B cell (primary cell): ENCODE results near the gene CYGB. TPM values are rescaled to one million over a fixed set of nuclear protein-coding genes. Genes with fewer than 3 reads are reported as not detected.

ENCODE experiments used
- ATAC-seq: fragments of 200-7000 bp; cut with Tn5 transposase; one replicate; pipeline ENCODE4 v1.10.0; 2021; ENCODE audit warnings: low read depth, mild to moderate bottlenecking, moderate number of reproducible peaks, moderate library complexity
- CTCF ChIA-PET: fragments of 350-600 bp; sonication (Branson Sonifier 250); formaldehyde crosslinking; loops from one replicate; lab custom pipeline; 2021; ENCODE audit warnings: antibody characterized with exemption, inconsistent platforms; lab: Charles Lee
- POLR2A ChIA-PET: fragments of 350-600 bp; sonication (Branson Sonifier 250); formaldehyde crosslinking; loops from one replicate; lab custom pipeline; 2021; ENCODE audit warnings: antibody characterized with exemption; lab: Charles Lee
- DNase-seq: peaks from one replicate; pipeline ENCODE4 v3.0.0; 2013
- H2AFZ ChIP-seq: 2 replicates; pipeline ENCODE4 v1.6.1; 2012; ENCODE audit warnings: mild to moderate bottlenecking, low read depth, low read length; ENCODE audit not compliant: insufficient read depth, poor library complexity, severe bottlenecking
- H3K27ac ChIP-seq, 2 donors: 1 replicate in 1 of 2; 2 replicates in 1 of 2; pipeline ENCODE4 v1.5.1; 2012 to 2013; ENCODE audit warnings: low read length in 2 of 2, mild to moderate bottlenecking in 2 of 2, moderate library complexity in 1 of 2
- H3K27me3 ChIP-seq, 4 experiments: fragments of 200-600 bp in 1 of 4; sonication (generic) in 1 of 4; replicated peaks in 1 of 4; 1 replicate in 2 of 4; 2 replicates in 2 of 4; pipeline versions ENCODE4 v1.6.1 to v1.7.0; 2013 to 2016; ENCODE audit warnings: low read length in 3 of 4, mild to moderate bottlenecking in 2 of 4, mixed read lengths in 1 of 4, moderate library complexity in 1 of 4; ENCODE audit not compliant: insufficient read depth in 4 of 4, control insufficient read depth in 3 of 4; ENCODE audit errors: control extremely low read depth in 1 of 4
- H3K36me3 ChIP-seq, 2 experiments: replicated peaks in 1 of 2; 1 replicate in 1 of 2; 2 replicates in 1 of 2; pipeline versions ENCODE4 v1.6.1 to v1.7.1; 2013; ENCODE audit warnings: low read length in 1 of 2; ENCODE audit not compliant: insufficient read depth in 2 of 2, control insufficient read depth in 1 of 2; ENCODE audit errors: control extremely low read depth in 1 of 2, extremely low read depth in 1 of 2
- H3K4me1 ChIP-seq, 2 donors: fragments of 200-600 bp in 1 of 2; sonication (generic) in 1 of 2; 1 replicate in 1 of 2; 2 replicates in 1 of 2; pipeline versions ENCODE4 v1.5.1 to v1.6.1; 2013 to 2017; ENCODE audit warnings: low read length in 2 of 2; ENCODE audit not compliant: control insufficient read depth in 2 of 2, insufficient read depth in 2 of 2
- H3K4me2 ChIP-seq: replicated peaks from 2 replicates; pipeline ENCODE3; 2012; ENCODE audit warnings: mild to moderate bottlenecking, low read depth, low read length; ENCODE audit not compliant: poor library complexity, severe bottlenecking
- H3K4me3 ChIP-seq, 5 experiments: fragments of 200-600 bp in 1 of 5; sonication (generic) in 1 of 5; 1 replicate in 3 of 5; 2 replicates in 2 of 5; pipeline versions ENCODE4 v1.5.1 to v1.7.0; 2011 to 2016; ENCODE audit warnings: low read length in 4 of 5, mild to moderate bottlenecking in 4 of 5, low read depth in 2 of 5, control low read depth in 1 of 5, moderate library complexity in 1 of 5; ENCODE audit not compliant: insufficient read depth in 1 of 5; ENCODE audit errors: control extremely low read depth in 1 of 5, extremely low read depth in 1 of 5
- H3K79me2 ChIP-seq: fragments of 200-600 bp; sonication (generic); one replicate; pipeline ENCODE4 v1.6.0; 2016; ENCODE audit warnings: low read length; ENCODE audit not compliant: control insufficient read depth, insufficient read depth
- H3K9ac ChIP-seq: fragments of 200-600 bp; sonication (generic); 2 replicates; pipeline ENCODE4 v1.6.1; 2017; ENCODE audit warnings: mild to moderate bottlenecking, low read length, moderate library complexity
- H3K9me3 ChIP-seq, 3 donors: one replicate each; pipeline versions ENCODE4 v1.6.1 to v1.7.1; 2013; ENCODE audit warnings: low read length in 2 of 3; ENCODE audit not compliant: control insufficient read depth in 2 of 3, insufficient read depth in 1 of 3; ENCODE audit errors: control extremely low read depth in 1 of 3
- H4K20me1 ChIP-seq: 2 replicates; pipeline ENCODE4 v1.6.0; 2012; ENCODE audit warnings: mild to moderate bottlenecking, low read length; ENCODE audit not compliant: insufficient read depth, control insufficient read depth, poor library complexity, severe bottlenecking
- H3K27ac Mint-ChIP-seq: one replicate; pipeline ENCODE4 v1.8.0; 2021; ENCODE audit warnings: mixed read lengths
- H3K27me3 Mint-ChIP-seq: one replicate; pipeline ENCODE4 v1.8.0; 2021; ENCODE audit warnings: mixed read lengths
- H3K4me1 Mint-ChIP-seq: one replicate; pipeline ENCODE4 v1.8.0; 2021; ENCODE audit warnings: mixed read lengths
- H3K4me3 Mint-ChIP-seq: one replicate; pipeline ENCODE4 v1.8.0; 2021; ENCODE audit warnings: mixed read lengths
- H3K9me3 Mint-ChIP-seq: one replicate; pipeline ENCODE4 v1.8.0; 2022; ENCODE audit warnings: mixed read lengths; ENCODE audit not compliant: insufficient read depth
- CTCF ChIP-seq: fragments of 200-600 bp; IDR thresholded peaks from one replicate; pipeline ENCODE4 v1.8.0; 2022; ENCODE audit warnings: antibody characterized with exemption, mild to moderate bottlenecking
- EZH2 ChIP-seq: IDR thresholded peaks from 2 replicates; pipeline ENCODE4 v1.6.1; 2012; ENCODE audit warnings: borderline replicate concordance, low read depth, mild to moderate bottlenecking, moderate library complexity, low read length; ENCODE audit not compliant: insufficient read depth, poor library complexity, severe bottlenecking
- WGBS: methylation state at CpG from one replicate; pipeline ENCODE4 v1.1.5; 2013; ENCODE audit warnings: missing lambda C conversion rate; ENCODE audit not compliant: insufficient coverage; 5-methylcytosine and 5-hydroxymethylcytosine counted together
- intact Hi-C: fragments of 100-400 bp; cut with micrococcal nuclease; formaldehyde crosslinking; loops from one replicate; pipeline ENCODE4 v1.10.0; 2022
- polyA plus RNA-seq: library from polyadenylated mRNA; depleted of rRNA; stranded (reverse); fragments of >200 nt; gene quantifications from 2 replicates; pipeline ENCODE4 v1.2.3, GENCODE V29; 2012
- total RNA-seq, 2 donors: library from RNA; stranded (reverse); fragments of 120-200 nt in 1 of 2; gene quantifications; 1 replicate in 1 of 2; 2 replicates in 1 of 2; pipeline versions ENCODE4 v1.2.3 to v1.2.4, GENCODE V29; 2013 to 2022

Gene CYGB
- total and polyA plus RNA-seq, 2 donors (not counting 1 experiment from before 2014, with no cell fraction given) = 0.42 to 2.7 TPM

GRCh38 chr17:76490112-76490710, 47.3 kb downstream of the CYGB start:
- ATAC-seq = no peak
- no peaks in the 10 kb centered on the region for H3K9me3 Mint-ChIP-seq
- Histone ChIP-seq H3K4me2 (peak overlapping the region; percentile 82), H3K4me3 (no peak overlapping the region), H3K36me3 (peaks cover 0 to 16% of the 10 kb centered on the region in 2 experiments), H3K9me3 (no peaks in the 10 kb centered on the region), H2AFZ (no peak overlapping the region), H3K79me2 (peaks cover 58% of the 10 kb centered on the region), H4K20me1 (peaks cover 18% of the 10 kb centered on the region), H3K27ac (peak overlapping the region; percentile 75 to 94), H3K9ac (no peak overlapping the region), H3K4me1 (peaks cover 74 to 94% of the 10 kb centered on the region in 2 donors), H3K27me3 (no peaks in the 10 kb centered on the region)
- ChIA-PET POLR2A (interaction anchor here (0.6 to 23.6 kb wide), 9 partner anchors 8 to 1768 kb away, joined by 3 to 478 read pairs (median 3); partner anchors contain the start of genes AANAT and RHBDF2), CTCF (interaction anchor here (0.9 to 20.8 kb wide), 6 partner anchors 3 to 92 kb away, joined by 3 to 256 read pairs (median 25); partner anchors contain the start of genes AANAT and RHBDF2)
- DNase-seq = no peak
- TF ChIP-seq EZH2 (no peak), CTCF (no peak)
- H3K4me3 Mint-ChIP-seq = peak overlapping the region; percentile 89
- H3K4me1 Mint-ChIP-seq = peaks cover 83% of the 10 kb centered on the region
- intact Hi-C loops = loop anchor here (10.0 kb wide), 1 partner anchor 215 kb away; no protein-coding TSS in a partner anchor
- peak overlapping the region; percentile 98 for H3K27ac Mint-ChIP-seq
- H3K27me3 Mint-ChIP-seq = no peaks in the 10 kb centered on the region
- 90% methylated on average over 9 of the region's 10 CpGs for WGBS
